Nephron progenitor cell (in vitro differentiated cells): ENCODE measurements around the gene WASHC4.

Experiments
- DNase-seq: peaks from one replicate; pipeline ENCODE4 v3.0.0; 2021
- H3K27ac Mint-ChIP-seq: 2 replicates; pipeline ENCODE4 v1.8.0; 2021; ENCODE audit warnings: mild to moderate bottlenecking, moderate library complexity, mixed read lengths
- H3K27me3 Mint-ChIP-seq: 2 replicates; pipeline ENCODE4 v1.8.0; 2021; ENCODE audit warnings: mild to moderate bottlenecking, low read depth, mixed read lengths; ENCODE audit not compliant: poor library complexity
- H3K36me3 Mint-ChIP-seq: 2 replicates; pipeline ENCODE4 v1.8.0; 2021; ENCODE audit warnings: low read depth, mixed read lengths
- H3K4me1 Mint-ChIP-seq: 2 replicates; pipeline ENCODE4 v1.8.0; 2021; ENCODE audit warnings: mixed read lengths
- H3K4me3 Mint-ChIP-seq: 2 replicates; pipeline ENCODE4 v1.8.0; 2021; ENCODE audit warnings: mild to moderate bottlenecking, moderate library complexity, mixed read lengths
- H3K9me3 Mint-ChIP-seq: 2 replicates; pipeline ENCODE4 v1.8.0; 2021; ENCODE audit warnings: mild to moderate bottlenecking, moderate library complexity, mixed read lengths
- TF ChIP-seq, protein P1 (sequence below): fragments of 200-600 bp; sonication (generic); IDR thresholded peaks from 2 replicates; pipeline ENCODE4 v1.5.0; 2021; ENCODE audit warnings: antibody characterized with exemption

WASHC4 gene

GRCh38 chr12:105206686-105207374 lies 99.3 kb downstream of the WASHC4 start:
- Mint-ChIP-seq H3K27me3 (no peaks in the 10 kb centered on the region), H3K36me3 (peaks cover 83% of the 10 kb centered on the region), H3K9me3 (no peaks in the 10 kb centered on the region), H3K4me3 (no peak overlapping the region), H3K4me1 (peaks cover 36% of the 10 kb centered on the region), H3K27ac (no peak overlapping the region)
- TF ChIP-seq, protein P1, sequence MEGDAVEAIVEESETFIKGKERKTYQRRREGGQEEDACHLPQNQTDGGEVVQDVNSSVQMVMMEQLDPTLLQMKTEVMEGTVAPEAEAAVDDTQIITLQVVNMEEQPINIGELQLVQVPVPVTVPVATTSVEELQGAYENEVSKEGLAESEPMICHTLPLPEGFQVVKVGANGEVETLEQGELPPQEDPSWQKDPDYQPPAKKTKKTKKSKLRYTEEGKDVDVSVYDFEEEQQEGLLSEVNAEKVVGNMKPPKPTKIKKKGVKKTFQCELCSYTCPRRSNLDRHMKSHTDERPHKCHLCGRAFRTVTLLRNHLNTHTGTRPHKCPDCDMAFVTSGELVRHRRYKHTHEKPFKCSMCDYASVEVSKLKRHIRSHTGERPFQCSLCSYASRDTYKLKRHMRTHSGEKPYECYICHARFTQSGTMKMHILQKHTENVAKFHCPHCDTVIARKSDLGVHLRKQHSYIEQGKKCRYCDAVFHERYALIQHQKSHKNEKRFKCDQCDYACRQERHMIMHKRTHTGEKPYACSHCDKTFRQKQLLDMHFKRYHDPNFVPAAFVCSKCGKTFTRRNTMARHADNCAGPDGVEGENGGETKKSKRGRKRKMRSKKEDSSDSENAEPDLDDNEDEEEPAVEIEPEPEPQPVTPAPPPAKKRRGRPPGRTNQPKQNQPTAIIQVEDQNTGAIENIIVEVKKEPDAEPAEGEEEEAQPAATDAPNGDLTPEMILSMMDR, result no peak
- no peak for DNase-seq

DNA sequence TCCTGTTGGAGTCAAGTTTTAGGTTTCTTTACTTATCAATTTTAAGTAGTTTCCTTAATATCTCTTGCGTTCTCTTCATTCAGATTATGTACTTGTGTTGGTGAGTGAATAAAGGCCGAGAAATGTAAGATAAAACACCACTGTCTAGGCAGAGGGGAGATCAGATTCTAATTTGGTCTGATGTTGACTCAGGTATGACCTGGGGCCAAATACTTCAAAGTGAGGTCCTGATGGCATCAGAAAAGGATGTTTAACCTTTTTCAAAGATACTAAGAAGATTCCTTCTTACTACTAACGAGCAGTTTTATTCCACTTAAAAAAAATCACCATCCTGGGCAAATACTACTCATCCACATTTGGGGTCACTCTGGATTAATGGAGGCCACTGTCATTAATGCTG lies 101.6 kb downstream of the WASHC4 start:
- Mint-ChIP-seq H3K27ac (no peak overlapping the region), H3K4me1 (peaks cover 20% of the 10 kb centered on the region), H3K4me3 (no peak overlapping the region), H3K27me3 (no peaks in the 10 kb centered on the region), H3K36me3 (peaks cover 85% of the 10 kb centered on the region), H3K9me3 (no peaks in the 10 kb centered on the region)
- DNase-seq, result no peak
- TF ChIP-seq, protein P1, result no peak

DNA sequence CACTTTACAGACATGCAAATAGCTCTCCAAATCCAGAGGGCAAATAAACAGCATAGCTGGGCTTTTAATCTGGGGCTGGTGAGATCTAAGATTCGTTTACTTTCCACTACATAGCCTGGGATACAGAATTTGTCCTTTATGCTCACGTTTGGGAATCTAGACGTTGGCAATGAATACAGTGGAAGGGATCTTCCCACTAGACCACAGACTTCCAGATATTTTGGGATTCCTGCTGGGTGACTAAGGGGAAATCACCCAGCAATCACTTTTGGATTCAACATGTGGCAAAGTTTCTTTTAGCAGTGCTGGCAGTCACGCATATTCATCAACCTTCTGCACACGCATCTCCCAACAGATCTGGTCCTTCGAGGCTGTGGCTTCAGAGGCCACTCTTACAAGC lies 104.9 kb downstream of the WASHC4 start:
- Mint-ChIP-seq H3K36me3 (peaks cover 87% of the 10 kb centered on the region), H3K27ac (no peak overlapping the region), H3K4me3 (no peak overlapping the region), H3K4me1 (peaks cover 24% of the 10 kb centered on the region), H3K27me3 (no peaks in the 10 kb centered on the region), H3K9me3 (no peaks in the 10 kb centered on the region)
- TF ChIP-seq, protein P1, result no peak
- DNase-seq, result no peak

GRCh38 chr12:105214148-105214547 lies 106.6 kb downstream of the WASHC4 start:
- H3K27me3 Mint-ChIP-seq, result no peaks in the 10 kb centered on the region
- no peak for DNase-seq
- H3K9me3 Mint-ChIP-seq, result no peaks in the 10 kb centered on the region
- H3K4me3 Mint-ChIP-seq, result no peak overlapping the region
- peaks cover 12% of the 10 kb centered on the region for H3K4me1 Mint-ChIP-seq
- no peak overlapping the region for H3K27ac Mint-ChIP-seq
- TF ChIP-seq, protein P1, result no peak
- H3K36me3 Mint-ChIP-seq, result peaks cover 75% of the 10 kb centered on the region

DNA sequence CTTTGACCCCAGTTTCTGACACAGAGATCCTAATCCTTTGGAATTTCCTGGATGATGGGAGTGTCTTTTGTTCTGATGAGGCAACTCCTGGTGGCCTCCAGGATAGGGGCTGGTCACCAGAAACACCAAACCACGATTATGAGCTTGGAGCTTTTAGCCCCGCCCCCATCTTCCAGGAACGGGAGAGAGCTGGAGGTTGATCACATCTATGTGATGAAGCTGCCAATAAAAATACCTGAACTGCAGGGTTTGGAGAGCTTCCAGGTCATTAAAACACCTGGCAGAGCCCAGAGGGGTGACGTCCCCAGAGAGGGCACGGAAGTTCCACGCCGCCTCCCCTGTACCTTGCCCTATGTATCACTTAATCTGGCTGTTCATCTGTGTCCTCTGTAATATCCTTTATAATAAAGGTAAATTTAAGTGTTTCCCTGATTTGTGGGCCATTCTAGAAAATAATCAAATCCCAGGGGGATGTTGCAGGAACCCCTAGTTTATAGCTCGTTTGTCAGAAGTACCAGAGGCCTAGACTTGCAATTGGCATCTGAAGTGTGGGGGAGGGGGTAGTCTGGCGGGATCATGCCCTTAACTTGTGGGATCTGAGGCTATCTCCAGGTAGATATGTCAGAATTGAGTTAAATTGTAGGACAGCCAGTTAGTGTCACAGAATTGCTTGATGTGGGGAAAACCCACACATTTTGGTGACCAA lies 107.3 kb downstream of the WASHC4 start:
- no peak overlapping the region for H3K27ac Mint-ChIP-seq
- peaks cover 71% of the 10 kb centered on the region for H3K36me3 Mint-ChIP-seq
- no peak for DNase-seq

More for the DNA sequence above, 107.3 kb downstream of the WASHC4 start:
- Mint-ChIP-seq H3K4me1 (peaks cover 11% of the 10 kb centered on the region), H3K27me3 (no peaks in the 10 kb centered on the region), H3K9me3 (no peaks in the 10 kb centered on the region), H3K4me3 (no peak overlapping the region)
- TF ChIP-seq, protein P1, result no peak
